HG03175 (cell line): Measurements from ENCODE around the gene CDHR1.

Experiments used
- ATAC-seq: cut with Tn5 transposase; IDR thresholded peaks from one replicate; pipeline ENCODE4 v1.9.1; 2021; ENCODE audit warnings: mild to moderate bottlenecking, moderate library complexity; ENCODE audit not compliant: unreplicated experiment

CDHR1 gene

GRCh38 chr10:84257343-84258020 lies 63.1 kb downstream of the CDHR1 start:
- ATAC-seq = no peak

- no peak for ATAC-seq
These were observed 63.8 kb downstream of the CDHR1 start for GRCh38 chr10:84258034-84258695.

GRCh38 chr10:84261236-84261915 lies 67.0 kb downstream of the CDHR1 start:
- ATAC-seq = no peak

GRCh38 chr10:84262190-84262956 lies 68.0 kb downstream of the CDHR1 start:
- ATAC-seq = no peak

GRCh38 chr10:84263716-84264115 lies 69.4 kb downstream of the CDHR1 start:
- ATAC-seq = no peak

GRCh38 chr10:84264611-84265141 lies 70.3 kb downstream of the CDHR1 start:
- peak; percentile 94 for ATAC-seq

GRCh38 chr10:84265418-84265817 lies 71.1 kb downstream of the CDHR1 start:
- ATAC-seq = no peak

- ATAC-seq = peak; percentile 56
These were observed 73.3 kb downstream of the CDHR1 start for GRCh38 chr10:84267503-84268126.

- no peak for ATAC-seq
These were observed 74.8 kb downstream of the CDHR1 start for GRCh38 chr10:84269162-84269561.
